Measurements from ENCODE around the gene ADAMTS2.

- no peak for TF ChIP-seq CTCF (IDR thresholded peaks at IDR 0.05)
- no peak for TF ChIP-seq POLR2A (IDR thresholded peaks at IDR 0.05)
- no peak for TF ChIP-seq EP300 (IDR thresholded peaks at IDR 0.05)
- TF ChIP-seq POLR2AphosphoS5 (IDR thresholded peaks at IDR 0.05), result no peak
Observed at GRCh38 chr5:179171816-179172745, 173.2 kb downstream of the ADAMTS2 start.
